Activated CD8-positive, alpha-beta T cell treated with anti-CD3 and anti-CD28 coated beads for 36 hours (primary cell): Measurements from ENCODE around the gene TSPAN1. TPM values are rescaled to one million over a fixed set of nuclear protein-coding genes. Genes with fewer than 3 reads are reported as not detected.
"Not testable (repeated sequence)": the region's sequence is repeated elsewhere in the genome, so short reads cannot be mapped to it uniquely, and the experiment has no call there.

Source experiments
- ATAC-seq: fragments of 200-7000 bp; cut with Tn5 transposase; one replicate; pipeline ENCODE4 v1.10.0; 2021; ENCODE audit warnings: mild to moderate bottlenecking, moderate library complexity
- CTCF ChIA-PET: fragments of 350-600 bp; sonication (Branson Sonifier 250); formaldehyde crosslinking; loops from one replicate; lab custom pipeline; 2021; ENCODE audit warnings: antibody characterized with exemption; lab: Charles Lee
- POLR2A ChIA-PET: fragments of 350-600 bp; sonication (Branson Sonifier 250); formaldehyde crosslinking; loops from one replicate; lab custom pipeline; 2021; ENCODE audit warnings: antibody characterized with exemption; lab: Charles Lee
- DNase-seq: peaks from one replicate; pipeline ENCODE4 v3.0.0-alpha.2; 2020
- H3K27ac Mint-ChIP-seq: one replicate; pipeline ENCODE4 v1.8.0; 2021; ENCODE audit warnings: mild to moderate bottlenecking, mixed read lengths
- H3K27me3 Mint-ChIP-seq: one replicate; pipeline ENCODE4 v1.8.0; 2021; ENCODE audit warnings: mixed read lengths
- H3K36me3 Mint-ChIP-seq: one replicate; pipeline ENCODE4 v1.8.0; 2021; ENCODE audit warnings: low read depth, mixed read lengths
- H3K4me1 Mint-ChIP-seq: one replicate; pipeline ENCODE4 v1.8.0; 2021; ENCODE audit warnings: low read depth, mixed read lengths
- H3K4me3 Mint-ChIP-seq: one replicate; pipeline ENCODE4 v1.8.0; 2021; ENCODE audit warnings: mild to moderate bottlenecking, moderate library complexity, mixed read lengths
- H3K9me3 Mint-ChIP-seq: one replicate; pipeline ENCODE4 v1.8.0; 2021; ENCODE audit warnings: mixed read lengths
- CTCF ChIP-seq: fragments of 200-600 bp; IDR thresholded peaks from one replicate; pipeline ENCODE4 v1.8.0; 2022; ENCODE audit warnings: antibody characterized with exemption, mild to moderate bottlenecking
- intact Hi-C: fragments of 100-400 bp; cut with micrococcal nuclease; formaldehyde crosslinking; loops from one replicate; pipeline ENCODE4 v1.10.0; 2022
- total RNA-seq, 2 experiments: library from RNA; stranded (reverse); gene quantifications; one replicate each; pipeline ENCODE4 v1.2.3, GENCODE V29; 2021

Gene TSPAN1
- total RNA-seq, 2 experiments from 2014 or later: not detected

GRCh38 chr1:46219551-46220520 is 44.9 kb downstream of the TSPAN1 start:
- ATAC-seq: no peak
- intact Hi-C loops: no loop called here
- CTCF ChIA-PET: no interaction called here
- H3K4me1 Mint-ChIP-seq: peaks cover 2% of the 10 kb centered on the region
- H3K9me3 Mint-ChIP-seq: no peaks in the 10 kb centered on the region
- no peak overlapping the region for H3K27ac Mint-ChIP-seq
- no peak for DNase-seq
- no peak overlapping the region for H3K4me3 Mint-ChIP-seq
- H3K36me3 Mint-ChIP-seq: no peaks in the 10 kb centered on the region
- POLR2A ChIA-PET: no interaction called here
- TF ChIP-seq CTCF: no peak
- no peaks in the 10 kb centered on the region for H3K27me3 Mint-ChIP-seq

- no peaks in the 10 kb centered on the region for H3K27me3 Mint-ChIP-seq
- POLR2A ChIA-PET: no interaction called here
- no peak for DNase-seq
- H3K9me3 Mint-ChIP-seq: no peaks in the 10 kb centered on the region
- H3K36me3 Mint-ChIP-seq: no peaks in the 10 kb centered on the region
- intact Hi-C loops: no loop called here
- no peak overlapping the region for H3K27ac Mint-ChIP-seq
- H3K4me1 Mint-ChIP-seq: peaks cover 2% of the 10 kb centered on the region
- no peak overlapping the region for H3K4me3 Mint-ChIP-seq
- no peak for ATAC-seq
- CTCF ChIA-PET: interaction anchor here (1.3 to 3.6 kb wide), 4 partner anchors 11 to 184 kb away, joined by 3 to 54 read pairs (median 5); no protein-coding TSS in a partner anchor
- no peak for TF ChIP-seq CTCF
Measured at GRCh38 chr1:46220808-46221207, 45.9 kb downstream of the TSPAN1 start.

GRCh38 chr1:46221749-46222148 is 46.9 kb downstream of the TSPAN1 start:
- Mint-ChIP-seq H3K36me3 (no peaks in the 10 kb centered on the region), H3K4me3 (no peak overlapping the region), H3K4me1 (peaks cover 2% of the 10 kb centered on the region), H3K9me3 (no peaks in the 10 kb centered on the region), H3K27ac (no peak overlapping the region), H3K27me3 (no peaks in the 10 kb centered on the region)
- TF ChIP-seq CTCF: no peak
- DNase-seq: no peak
- intact Hi-C loops: loop anchor here (2.0 kb wide), 1 partner anchor 185 kb away; no protein-coding TSS in a partner anchor
- CTCF ChIA-PET: interaction anchor here (0.8 to 3.6 kb wide), 8 partner anchors 10 to 185 kb away, joined by 3 to 54 read pairs (median 4); partner anchors contain the start of gene LURAP1
- POLR2A ChIA-PET: no interaction called here
- no peak for ATAC-seq

- not testable (repeated sequence) for H3K27ac Mint-ChIP-seq, H3K27me3 Mint-ChIP-seq, H3K4me1 Mint-ChIP-seq, DNase-seq, H3K9me3 Mint-ChIP-seq, H3K36me3 Mint-ChIP-seq, H3K4me3 Mint-ChIP-seq, ATAC-seq
- ChIA-PET CTCF (interaction anchor here (1.0 to 3.6 kb wide), 37 partner anchors 10 to 212 kb away, joined by 3 to 54 read pairs (median 6); partner anchors contain the start of genes LURAP1, PIK3R3, POMGNT1 and RAD54L), POLR2A (interaction anchor here (0.8 to 1.6 kb wide), 3 partner anchors 24 to 184 kb away, joined by 3 to 4 read pairs (median 3); no protein-coding TSS in a partner anchor)
- intact Hi-C loops: loop anchor here (2.0 kb wide), 1 partner anchor 186 kb away; no protein-coding TSS in a partner anchor
Measured at GRCh38 chr1:46223055-46223454, 48.2 kb downstream of the TSPAN1 start.

GRCh38 chr1:46223472-46223943 is 48.6 kb downstream of the TSPAN1 start:
- Mint-ChIP-seq H3K27ac (no peak overlapping the region), H3K9me3 (no peaks in the 10 kb centered on the region), H3K4me1 (peaks cover 2% of the 10 kb centered on the region), H3K36me3 (no peaks in the 10 kb centered on the region), H3K27me3 (no peaks in the 10 kb centered on the region), H3K4me3 (no peak overlapping the region)
- ChIA-PET CTCF (interaction anchor here (0.6 to 3.6 kb wide), 51 partner anchors 11 to 424 kb away, joined by 3 to 54 read pairs (median 5); partner anchors contain the start of genes LURAP1, PIK3R3, POMGNT1 and RAD54L), POLR2A (interaction anchor here (0.8 to 1.6 kb wide), 3 partner anchors 24 to 184 kb away, joined by 3 to 4 read pairs (median 3); no protein-coding TSS in a partner anchor)
- peak; percentile 88 for TF ChIP-seq CTCF
- peak; percentile 87 for DNase-seq
- intact Hi-C loops: loop anchor here (2.0 kb wide), 1 partner anchor 187 kb away; no protein-coding TSS in a partner anchor
- peak; percentile 98 for ATAC-seq
